Measurements from ENCODE around the gene MAPK14. TPM values are rescaled to one million over a fixed set of nuclear protein-coding genes. Genes with fewer than 3 reads are reported as not detected.

Gene MAPK14
- total and polyA plus RNA-seq, 10 of the 15 experiments (the other 5 are each of a cell fraction or from before 2014, with no cell fraction given), result 12.5 to 59.5 (median 43.0) TPM

DNA sequence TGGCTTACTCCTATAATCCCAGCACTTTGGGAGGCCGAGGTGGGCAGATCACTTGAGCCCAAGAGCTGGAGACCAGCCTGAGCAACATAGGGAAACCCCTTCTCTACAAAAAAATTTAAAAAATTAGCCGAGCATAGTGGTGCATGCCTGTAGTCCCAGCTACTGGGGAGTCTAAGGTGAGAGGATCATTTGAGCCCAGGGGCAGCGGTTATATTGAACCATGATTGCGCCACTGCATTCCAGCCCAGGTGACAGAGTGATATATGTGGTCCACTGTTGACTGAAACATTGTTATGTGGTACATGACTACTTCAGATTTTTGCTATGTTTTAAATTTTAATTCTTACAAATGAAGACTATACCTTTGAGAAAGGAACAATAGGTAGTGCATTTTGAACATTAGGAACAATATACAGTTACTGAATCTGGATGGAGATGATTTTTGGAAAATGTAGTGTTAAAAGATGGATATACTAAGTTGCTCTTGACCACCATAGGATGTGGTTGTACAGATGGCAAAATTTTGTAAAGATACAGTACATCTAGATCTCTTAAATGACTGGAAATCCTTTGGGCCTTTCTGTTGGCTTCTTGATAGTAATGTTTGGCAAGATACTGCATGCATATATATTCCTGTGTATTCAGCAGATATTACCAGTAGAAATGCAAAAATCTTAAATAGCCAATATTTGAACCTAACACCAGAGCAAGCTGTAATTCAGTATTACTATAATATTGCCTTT is 35.9 kb downstream of the MAPK14 start:
- in situ Hi-C loops (cut with MboI), result no loop called here
- Histone ChIP-seq H3K27me3 (replicated peaks in 1 of 2; ENCODE audit: control insufficient read depth in 2 of 2, insufficient read depth in 2 of 2, low read length in 1 of 2) (no peaks in the 10 kb centered on the region), H4K20me1 (ENCODE audit: control insufficient read depth, insufficient read depth) (no peaks in the 10 kb centered on the region), H2AFZ (ENCODE audit: control insufficient read depth, low read depth, low read length) (no peak overlapping the region), H3K27ac (ENCODE audit: control insufficient read depth, insufficient read depth) (no peak overlapping the region), H3K4me1 (ENCODE audit: control insufficient read depth, insufficient read depth, low read length) (peaks cover 3% of the 10 kb centered on the region; the same call in 1 of the 2 replicates), H3K9me3 (replicated peaks; ENCODE audit: control insufficient read depth, insufficient read depth, low read length) (no peaks in the 10 kb centered on the region), H3K4me2 (ENCODE audit: control insufficient read depth, insufficient read depth) (no peak overlapping the region), H3K9ac (ENCODE audit: control insufficient read depth, insufficient read depth, low read length) (no peak overlapping the region), H3K79me2 (ENCODE audit: control insufficient read depth, insufficient read depth, low read length) (peaks cover 12% of the 10 kb centered on the region), H3K4me3 (no peak overlapping the region), H3K36me3 (ENCODE audit: control insufficient read depth in 2 of 2, insufficient read depth in 2 of 2, low read length in 1 of 2) (peaks cover 0 to 11% of the 10 kb centered on the region in 2 experiments; a peak in 3 of 4 replicates)
- RAD21 ChIA-PET (ENCODE audit: unreplicated experiment), result no interaction called here
- ATAC-seq, result no peak
- intact Hi-C loops (cut with micrococcal nuclease; ENCODE audit: unreplicated experiment), result no loop called here
- no peak for DNase-seq (ENCODE audit: low read depth, low spot score)
- POLR2A ChIA-PET, result no interaction called here
- no TSS peak for BruUV-seq (replicated peaks)
- 99% methylated on average over 4 of the region's 4 CpGs for WGBS (ENCODE audit: insufficient coverage, insufficient replicate concordance, low lambda C conversion rate, missing lambda C conversion rate)
- no peak for FAIRE-seq
- SMC1A ChIA-PET (ENCODE audit: uncharacterized antibody, unreplicated experiment), result interaction anchor here (0.6 kb wide), 1 partner anchor 178 kb away, joined by 4 read pairs; no protein-coding TSS in a partner anchor
- TF ChIP-seq BACH1 (IDR thresholded peaks at IDR 0.05; ENCODE audit: borderline replicate concordance), result no peak
- TF ChIP-seq, protein P1, sequence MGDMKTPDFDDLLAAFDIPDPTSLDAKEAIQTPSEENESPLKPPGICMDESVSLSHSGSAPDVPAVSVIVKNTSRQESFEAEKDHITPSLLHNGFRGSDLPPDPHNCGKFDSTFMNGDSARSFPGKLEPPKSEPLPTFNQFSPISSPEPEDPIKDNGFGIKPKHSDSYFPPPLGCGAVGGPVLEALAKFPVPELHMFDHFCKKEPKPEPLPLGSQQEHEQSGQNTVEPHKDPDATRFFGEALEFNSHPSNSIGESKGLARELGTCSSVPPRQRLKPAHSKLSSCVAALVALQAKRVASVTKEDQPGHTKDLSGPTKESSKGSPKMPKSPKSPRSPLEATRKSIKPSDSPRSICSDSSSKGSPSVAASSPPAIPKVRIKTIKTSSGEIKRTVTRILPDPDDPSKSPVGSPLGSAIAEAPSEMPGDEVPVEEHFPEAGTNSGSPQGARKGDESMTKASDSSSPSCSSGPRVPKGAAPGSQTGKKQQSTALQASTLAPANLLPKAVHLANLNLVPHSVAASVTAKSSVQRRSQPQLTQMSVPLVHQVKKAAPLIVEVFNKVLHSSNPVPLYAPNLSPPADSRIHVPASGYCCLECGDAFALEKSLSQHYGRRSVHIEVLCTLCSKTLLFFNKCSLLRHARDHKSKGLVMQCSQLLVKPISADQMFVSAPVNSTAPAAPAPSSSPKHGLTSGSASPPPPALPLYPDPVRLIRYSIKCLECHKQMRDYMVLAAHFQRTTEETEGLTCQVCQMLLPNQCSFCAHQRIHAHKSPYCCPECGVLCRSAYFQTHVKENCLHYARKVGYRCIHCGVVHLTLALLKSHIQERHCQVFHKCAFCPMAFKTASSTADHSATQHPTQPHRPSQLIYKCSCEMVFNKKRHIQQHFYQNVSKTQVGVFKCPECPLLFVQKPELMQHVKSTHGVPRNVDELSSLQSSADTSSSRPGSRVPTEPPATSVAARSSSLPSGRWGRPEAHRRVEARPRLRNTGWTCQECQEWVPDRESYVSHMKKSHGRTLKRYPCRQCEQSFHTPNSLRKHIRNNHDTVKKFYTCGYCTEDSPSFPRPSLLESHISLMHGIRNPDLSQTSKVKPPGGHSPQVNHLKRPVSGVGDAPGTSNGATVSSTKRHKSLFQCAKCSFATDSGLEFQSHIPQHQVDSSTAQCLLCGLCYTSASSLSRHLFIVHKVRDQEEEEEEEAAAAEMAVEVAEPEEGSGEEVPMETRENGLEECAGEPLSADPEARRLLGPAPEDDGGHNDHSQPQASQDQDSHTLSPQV (IDR thresholded peaks at IDR 0.05), result no peak
- TF ChIP-seq BRCA1 (IDR thresholded peaks at IDR 0.05; ENCODE audit: low read depth, low read length), result no peak
- no peak for TF ChIP-seq SMC3 (IDR thresholded peaks at IDR 0.05; ENCODE audit: borderline replicate concordance, low read length)
- TF ChIP-seq JUNB (IDR thresholded peaks at IDR 0.05), result no peak
- TF ChIP-seq HDAC2 (IDR thresholded peaks at IDR 0.05), result no peak
- CTCF ChIA-PET, result no interaction called here
